ENCODE results near the gene PLCG1. TPM values are rescaled to one million over a fixed set of nuclear protein-coding genes. Genes with fewer than 3 reads are reported as not detected.

The PLCG1 gene
- total and polyA plus RNA-seq, 11 donors = 32.5 to 72.2 (median 52.8) TPM

DNA sequence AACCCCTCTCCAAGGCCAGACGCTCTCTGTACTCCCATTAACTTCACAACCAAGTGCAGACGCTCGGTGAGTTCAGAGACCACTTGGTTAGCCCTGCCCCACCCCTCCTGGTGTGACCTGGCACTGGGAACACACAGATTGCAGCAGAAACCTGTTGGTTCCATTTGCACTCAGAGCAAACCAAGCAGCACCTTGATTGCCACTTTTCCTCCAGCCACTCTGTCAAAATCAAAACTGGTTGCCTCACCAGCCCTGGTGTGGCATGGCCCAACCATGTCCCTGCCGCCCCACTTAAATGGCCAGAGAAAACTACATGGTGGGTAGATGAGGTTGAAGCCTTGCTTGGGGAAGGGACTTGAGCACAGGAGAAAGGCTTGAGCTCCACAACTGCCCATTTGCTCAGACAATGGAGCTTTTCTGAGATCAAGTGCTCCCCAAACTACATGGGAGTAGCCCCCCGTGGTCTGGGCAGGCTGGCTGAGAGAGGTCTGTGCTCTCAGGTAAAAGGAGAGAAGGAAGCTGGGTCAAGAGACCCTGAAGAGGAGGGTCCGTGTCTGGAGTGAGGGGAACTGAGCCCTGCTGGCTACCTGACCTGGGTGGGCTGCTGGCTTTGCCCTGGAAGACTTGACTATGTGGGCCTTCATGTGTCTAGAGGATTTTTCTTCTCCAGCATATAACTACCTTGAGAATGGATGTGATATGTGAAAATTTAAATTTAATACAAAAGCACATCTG, 43.4 kb downstream of the PLCG1 start:
- 94 to 96% (median 94%) methylated on average over 6 of the region's 6 CpGs for WGBS, 4 donors
- Histone ChIP-seq H3K4me1 (peaks cover 12 to 51% (median 36%) of the 10 kb centered on the region in 12 donors), H3K27me3 (no peaks in the 10 kb centered on the region), H3K36me3 (peaks cover 0 to 50% (median 27%) of the 10 kb centered on the region in 9 donors), H3K4me3 (no peak overlapping the region), H3K27ac (peak overlapping the region in 2 of 12 donors; percentile 19 to 84), H3K9me3 (no peaks in the 10 kb centered on the region)
- no peak for ATAC-seq
- no peak for DNase-seq
- intact Hi-C loops (cut with DNase I) = no loop called here
- no peak for TF ChIP-seq POLR2A (IDR thresholded peaks at IDR 0.05)
- no peak for TF ChIP-seq CTCF (IDR thresholded peaks at IDR 0.05)

DNA sequence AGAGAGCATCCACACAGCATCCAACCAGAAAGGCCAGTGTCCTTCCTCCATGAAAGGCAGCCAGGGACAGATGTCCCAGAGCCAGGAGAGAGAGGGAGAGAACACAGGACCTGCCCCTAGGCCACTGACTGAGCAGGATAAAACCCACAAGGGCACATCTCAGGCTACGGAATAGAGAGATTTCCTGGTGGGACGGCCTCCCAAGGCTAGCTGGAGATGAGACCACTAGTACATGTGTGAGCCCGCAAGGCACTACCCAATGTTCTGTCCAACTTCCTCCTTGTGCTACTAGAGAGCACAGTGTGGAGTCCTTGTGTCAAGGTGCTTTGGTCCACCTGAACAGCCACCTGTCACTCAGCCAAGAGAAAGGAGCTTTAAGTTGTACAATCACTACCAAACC, 44.2 kb downstream of the PLCG1 start:
- no peak for TF ChIP-seq CTCF (IDR thresholded peaks at IDR 0.05)
- TF ChIP-seq POLR2A (IDR thresholded peaks at IDR 0.05) = no peak
- no peaks in the 10 kb centered on the region for H3K27me3 ChIP-seq
- no peak overlapping the region for H3K4me3 ChIP-seq
- no peak overlapping the region for H3K27ac ChIP-seq
- H3K9me3 ChIP-seq = no peaks in the 10 kb centered on the region
- peaks cover 12 to 44% (median 31%) of the 10 kb centered on the region in 12 donors for H3K4me1 ChIP-seq
- intact Hi-C loops (cut with DNase I) = no loop called here
- peaks cover 0 to 42% (median 26%) of the 10 kb centered on the region in 9 donors for H3K36me3 ChIP-seq
- WGBS, 4 donors = 90 to 97% (median 95%) methylated on average over 3 of the region's 3 CpGs
- ATAC-seq = no peak
- DNase-seq = no peak

GRCh38 chr20:41182296-41183212, 45.2 kb downstream of the PLCG1 start:
- Histone ChIP-seq H3K27ac (no peak overlapping the region), H3K4me1 (peaks cover 8 to 34% (median 23%) of the 10 kb centered on the region in 12 donors), H3K9me3 (peaks cover 0 to 2% (median 0%) of the 10 kb centered on the region in 12 donors), H3K36me3 (peaks cover 0 to 33% (median 24%) of the 10 kb centered on the region in 9 donors), H3K4me3 (no peak overlapping the region), H3K27me3 (no peaks in the 10 kb centered on the region)
- intact Hi-C loops (cut with DNase I) = no loop called here
- 94 to 97% (median 95%) methylated on average over 9 to 10 of the region's 10 CpGs for WGBS, 4 donors
- no peak for DNase-seq
- TF ChIP-seq CTCF (IDR thresholded peaks at IDR 0.05) (no peak), POLR2A (IDR thresholded peaks at IDR 0.05) (no peak)
- no peak for ATAC-seq

- Histone ChIP-seq H3K27ac (no peak overlapping the region), H3K27me3 (no peaks in the 10 kb centered on the region), H3K36me3 (peaks cover 0 to 33% (median 24%) of the 10 kb centered on the region in 9 donors), H3K9me3 (peaks cover 0 to 8% (median 0%) of the 10 kb centered on the region in 12 donors), H3K4me3 (no peak overlapping the region), H3K4me1 (peaks cover 4 to 26% (median 15%) of the 10 kb centered on the region in 12 donors)
- ATAC-seq = no peak
- DNase-seq = no peak
- TF ChIP-seq POLR2A (IDR thresholded peaks at IDR 0.05) = no peak
- TF ChIP-seq CTCF (IDR thresholded peaks at IDR 0.05) = no peak
- intact Hi-C loops (cut with DNase I) = no loop called here
- WGBS, 4 donors = 93 to 98% (median 97%) methylated on average over 5 to 6 of the region's 6 CpGs
Observed at GRCh38 chr20:41183391-41183790, 46.0 kb downstream of the PLCG1 start.
